ENCODE results near the gene SV2A. TPM values are rescaled to one million over a fixed set of nuclear protein-coding genes. Genes with fewer than 3 reads are reported as not detected.
"Not testable (repeated sequence)": the region's sequence is repeated elsewhere in the genome, so short reads cannot be mapped to it uniquely, and the experiment has no call there.

Gene SV2A
- total and polyA plus RNA-seq, 4 donors: 4.3 to 20.5 (median 14.9) TPM

DNA sequence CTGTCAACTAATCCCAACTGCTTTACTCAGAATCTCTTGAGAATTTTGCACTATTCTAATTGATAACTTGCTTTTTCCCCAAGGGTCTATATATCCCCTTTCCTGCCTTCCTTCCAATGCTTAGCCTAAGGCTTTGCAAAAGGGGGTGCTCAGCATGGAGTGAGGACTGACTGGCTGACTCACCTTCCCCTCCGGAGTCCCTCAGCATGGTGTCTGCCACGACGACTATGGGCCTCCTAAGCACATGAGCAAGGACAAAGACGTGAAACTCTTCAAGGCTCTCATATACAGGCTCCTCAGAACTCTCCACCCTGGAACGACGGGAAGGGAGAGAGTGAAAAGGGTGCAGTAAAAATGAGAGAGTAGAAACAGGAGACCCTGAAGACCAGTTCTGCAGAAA is 32.3 kb upstream of the SV2A start:
- Histone ChIP-seq H3K36me3 (ENCODE audit: control insufficient read depth in 1 of 2, insufficient read depth in 2 of 2, low read length in 1 of 2) (peaks cover 0 to 5% of the 10 kb centered on the region in 2 donors), H3K27me3 (ENCODE audit: control insufficient read depth in 1 of 2, insufficient read depth in 2 of 2, low read length in 1 of 2) (no peaks in the 10 kb centered on the region)
- 75 to 77% methylated on average over 6 of the region's 6 CpGs for WGBS, 2 donors

DNA sequence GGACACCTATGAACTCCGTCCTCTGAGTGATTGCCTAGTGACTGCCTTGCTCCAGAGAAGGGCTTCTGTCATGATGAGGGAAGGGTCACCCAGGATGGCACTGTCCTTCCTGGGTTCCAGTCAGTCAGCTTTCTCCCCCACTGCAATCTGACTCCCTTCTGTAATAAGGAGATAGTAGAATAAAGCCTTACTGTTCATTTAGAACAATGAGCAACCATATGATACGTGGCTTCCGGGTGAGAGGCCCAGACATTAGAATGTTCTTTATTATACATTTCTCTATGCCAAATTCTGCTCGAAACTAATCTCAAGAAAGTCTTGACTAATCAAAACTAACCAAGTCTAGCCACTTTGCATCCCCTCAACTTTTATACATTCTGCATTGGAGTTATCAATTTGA is 27.6 kb upstream of the SV2A start:
- ATAC-seq (ENCODE audit: low FRiP score) (no peak), DNase-seq (no peak)
- Histone ChIP-seq H3K4me3 (ENCODE audit: low read length in 2 of 2) (no peak overlapping the region), H3K27ac (ENCODE audit: low read depth in 1 of 2, low read length in 2 of 2) (no peak overlapping the region), H3K4me1 (ENCODE audit: control insufficient read depth in 1 of 2, insufficient read depth in 2 of 2, low read length in 2 of 2) (no peaks in the 10 kb centered on the region), H3K9me3 (ENCODE audit: control insufficient read depth, low read length) (no peaks in the 10 kb centered on the region), H3K27me3 (ENCODE audit: control insufficient read depth in 1 of 2, insufficient read depth in 2 of 2, low read length in 1 of 2) (no peaks in the 10 kb centered on the region), H3K36me3 (ENCODE audit: control insufficient read depth in 1 of 2, insufficient read depth in 2 of 2, low read length in 1 of 2) (peaks cover 0 to 5% of the 10 kb centered on the region in 2 donors)
- intact Hi-C loops (cut with DNase I): no loop called here
- WGBS, 2 donors: 91 to 94% methylated on average over 4 of the region's 4 CpGs

More for the DNA sequence above, 32.3 kb upstream of the SV2A start:
- intact Hi-C loops (cut with DNase I): no loop called here
- no peak overlapping the region for H3K27ac ChIP-seq (ENCODE audit: low read depth in 1 of 2, low read length in 2 of 2)
- DNase-seq (no peak), ATAC-seq (ENCODE audit: low FRiP score) (no peak)
- H3K4me3 ChIP-seq (ENCODE audit: low read length in 2 of 2): no peak overlapping the region
- no peaks in the 10 kb centered on the region for H3K4me1 ChIP-seq (ENCODE audit: control insufficient read depth in 1 of 2, insufficient read depth in 2 of 2, low read length in 2 of 2)
- no peaks in the 10 kb centered on the region for H3K9me3 ChIP-seq (ENCODE audit: control insufficient read depth, low read length)

DNA sequence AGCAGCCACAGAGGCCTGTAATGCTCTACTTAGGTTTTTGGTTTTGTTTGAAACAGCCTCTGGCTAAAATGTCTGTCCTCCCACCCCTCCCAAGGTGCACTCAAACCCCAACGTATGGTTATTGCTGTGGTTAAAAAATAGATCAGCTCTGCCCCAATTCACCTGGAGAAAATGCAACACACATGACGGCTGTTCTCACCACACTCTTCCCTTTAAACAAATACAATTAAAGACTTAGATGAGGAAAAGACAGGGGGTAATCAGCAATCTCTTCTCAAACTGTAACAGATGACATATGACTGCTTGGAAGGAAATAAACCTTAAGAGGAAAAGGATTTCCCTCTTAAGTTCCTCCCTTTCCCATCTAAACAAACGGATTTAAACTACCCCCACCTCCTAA is 25.2 kb upstream of the SV2A start:
- 46 to 59% methylated on average over 3 of the region's 3 CpGs for WGBS, 2 donors
- H3K4me3 ChIP-seq (ENCODE audit: low read length in 2 of 2): no peak overlapping the region
- intact Hi-C loops (cut with DNase I): no loop called here
- no peaks in the 10 kb centered on the region for H3K36me3 ChIP-seq (ENCODE audit: control insufficient read depth in 1 of 2, insufficient read depth in 2 of 2, low read length in 1 of 2)
- no peaks in the 10 kb centered on the region for H3K27me3 ChIP-seq (ENCODE audit: control insufficient read depth in 1 of 2, insufficient read depth in 2 of 2, low read length in 1 of 2)
- H3K4me1 ChIP-seq (ENCODE audit: control insufficient read depth in 1 of 2, insufficient read depth in 2 of 2, low read length in 2 of 2): peaks cover 0 to 2% of the 10 kb centered on the region in 2 donors
- DNase-seq: no peak
- no peak for ATAC-seq (ENCODE audit: low FRiP score)
- H3K9me3 ChIP-seq (ENCODE audit: control insufficient read depth, low read length): no peaks in the 10 kb centered on the region
- H3K27ac ChIP-seq (ENCODE audit: low read depth in 1 of 2, low read length in 2 of 2): no peak overlapping the region

DNA sequence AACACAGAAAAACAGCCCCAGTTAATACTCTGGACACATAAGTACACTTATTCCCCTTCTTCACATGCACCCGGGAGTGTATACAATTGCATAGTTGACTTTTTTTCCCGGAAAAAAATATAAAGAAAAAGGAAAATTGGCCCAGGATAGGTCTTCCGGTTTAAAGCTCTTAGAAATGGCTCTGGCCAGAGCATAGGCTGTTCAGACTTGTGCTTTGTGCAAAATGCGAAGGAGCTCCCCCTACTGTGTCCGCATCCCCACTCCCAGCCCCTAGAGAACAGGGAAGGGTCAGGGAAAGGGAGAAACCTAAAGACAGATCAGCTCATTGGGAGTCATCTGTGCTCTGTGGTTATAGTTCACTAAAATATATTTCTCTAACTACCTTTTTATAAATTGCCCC is 24.6 kb upstream of the SV2A start:
- no peak for ATAC-seq (ENCODE audit: low FRiP score)
- H3K4me3 ChIP-seq (ENCODE audit: low read length in 2 of 2): no peak overlapping the region

DNA sequence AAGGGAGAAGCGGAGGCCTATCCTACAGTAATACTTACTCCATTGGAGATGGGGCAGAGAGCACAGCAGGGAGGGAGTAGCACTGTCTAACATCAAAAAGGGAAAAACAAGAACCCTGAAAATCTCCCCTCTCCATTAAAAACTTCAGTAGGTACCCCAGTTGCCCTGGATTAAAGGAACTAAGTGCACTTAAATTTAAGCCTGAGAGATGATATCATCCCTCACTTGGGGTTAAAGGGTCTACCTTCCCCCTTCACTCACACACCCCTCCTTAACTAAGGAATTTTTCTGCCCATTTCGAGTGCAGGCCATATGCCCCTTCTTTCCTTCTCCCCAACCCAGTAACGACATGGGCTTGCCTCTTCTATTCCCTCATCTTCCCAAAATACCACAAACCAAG is 22.8 kb upstream of the SV2A start:
- no peaks in the 10 kb centered on the region for H3K27me3 ChIP-seq (ENCODE audit: control insufficient read depth in 1 of 2, insufficient read depth in 2 of 2, low read length in 1 of 2)
- intact Hi-C loops (cut with DNase I): no loop called here
- DNase-seq (no peak), ATAC-seq (ENCODE audit: low FRiP score) (no peak)
- 90 to 92% methylated on average over 3 of the region's 3 CpGs for WGBS, 2 donors
- no peak overlapping the region for H3K4me3 ChIP-seq (ENCODE audit: low read length in 2 of 2)
- H3K9me3 ChIP-seq (ENCODE audit: control insufficient read depth, low read length): no peaks in the 10 kb centered on the region
- H3K36me3 ChIP-seq (ENCODE audit: control insufficient read depth in 1 of 2, insufficient read depth in 2 of 2, low read length in 1 of 2): no peaks in the 10 kb centered on the region
- H3K27ac ChIP-seq (ENCODE audit: low read depth in 1 of 2, low read length in 2 of 2): no peak overlapping the region
- peaks cover 2% of the 10 kb centered on the region in 2 donors for H3K4me1 ChIP-seq (ENCODE audit: control insufficient read depth in 1 of 2, insufficient read depth in 2 of 2, low read length in 2 of 2)

More for the DNA sequence above, 24.6 kb upstream of the SV2A start:
- Histone ChIP-seq H3K36me3 (ENCODE audit: control insufficient read depth in 1 of 2, insufficient read depth in 2 of 2, low read length in 1 of 2) (no peaks in the 10 kb centered on the region), H3K9me3 (ENCODE audit: control insufficient read depth, low read length) (no peaks in the 10 kb centered on the region), H3K27me3 (ENCODE audit: control insufficient read depth in 1 of 2, insufficient read depth in 2 of 2, low read length in 1 of 2) (no peaks in the 10 kb centered on the region), H3K27ac (ENCODE audit: low read depth in 1 of 2, low read length in 2 of 2) (no peak overlapping the region), H3K4me1 (ENCODE audit: control insufficient read depth in 1 of 2, insufficient read depth in 2 of 2, low read length in 2 of 2) (peaks cover 0 to 2% of the 10 kb centered on the region in 2 donors)
- DNase-seq: no peak
- 10 to 15% methylated on average over 5 of the region's 5 CpGs for WGBS, 2 donors
- intact Hi-C loops (cut with DNase I): no loop called here

DNA sequence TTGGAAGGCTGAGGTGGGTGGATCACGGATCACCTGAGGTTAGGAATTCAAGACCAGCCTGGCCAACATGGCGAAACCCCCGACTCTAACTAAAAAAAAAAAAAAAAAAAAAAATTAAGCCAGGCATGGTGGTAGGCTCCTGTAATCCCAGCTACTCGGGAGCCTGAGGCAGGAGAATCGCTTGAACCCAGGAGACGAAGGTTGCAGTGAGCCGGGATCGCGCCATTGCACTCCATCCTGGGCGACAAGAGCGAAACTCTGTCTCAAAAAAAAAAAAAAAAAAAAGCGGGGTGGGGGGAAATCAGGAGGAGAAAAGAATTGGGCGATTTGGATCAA is 21.0 kb upstream of the SV2A start:
- intact Hi-C loops (cut with DNase I): loop anchor here in 1 of 2 donors (2.0 kb wide), 1 partner anchor 50 kb away; no protein-coding TSS in a partner anchor
- not testable (repeated sequence) for H3K4me1 ChIP-seq (ENCODE audit: control insufficient read depth in 1 of 2, insufficient read depth in 2 of 2, low read length in 2 of 2)
- WGBS, 2 donors: 15 to 18% methylated on average over 11 to 13 of the region's 13 CpGs

DNA sequence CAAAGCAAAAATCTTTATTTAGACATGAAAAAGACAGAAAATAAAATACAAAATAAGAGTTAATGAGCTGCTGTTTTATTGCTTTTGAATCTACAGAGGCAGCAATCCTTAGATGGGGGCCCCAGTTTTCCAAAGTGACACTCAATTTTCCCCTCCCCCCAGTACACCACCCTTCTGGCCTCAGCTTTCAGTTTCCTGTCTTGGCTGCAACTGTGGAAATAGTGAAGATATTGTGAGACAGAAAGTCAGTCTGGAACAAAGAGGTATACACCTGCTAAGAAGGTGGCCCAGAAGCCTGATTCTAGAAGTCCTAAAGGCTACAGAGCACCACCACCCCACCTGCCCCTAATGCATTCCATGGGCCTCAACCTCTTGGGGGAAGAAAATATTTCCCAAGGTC is 20.1 kb upstream of the SV2A start:
- Histone ChIP-seq H3K27ac (ENCODE audit: low read depth in 1 of 2, low read length in 2 of 2) (peak overlapping the region in 1 of 2 donors; percentile 52), H3K27me3 (ENCODE audit: control insufficient read depth in 1 of 2, insufficient read depth in 2 of 2, low read length in 1 of 2) (no peaks in the 10 kb centered on the region), H3K9me3 (ENCODE audit: control insufficient read depth, low read length) (no peaks in the 10 kb centered on the region), H3K4me3 (ENCODE audit: low read length in 2 of 2) (no peak overlapping the region), H3K36me3 (ENCODE audit: control insufficient read depth in 1 of 2, insufficient read depth in 2 of 2, low read length in 1 of 2) (no peaks in the 10 kb centered on the region), H3K4me1 (ENCODE audit: control insufficient read depth in 1 of 2, insufficient read depth in 2 of 2, low read length in 2 of 2) (peaks cover 2 to 7% of the 10 kb centered on the region in 2 donors)
- no peak for ATAC-seq (ENCODE audit: low FRiP score)
- intact Hi-C loops (cut with DNase I): loop anchor here in 1 of 2 donors (2.0 kb wide), 1 partner anchor 49 kb away; no protein-coding TSS in a partner anchor
- no peak for DNase-seq

More for the DNA sequence above, 21.0 kb upstream of the SV2A start:
- Histone ChIP-seq H3K4me3 (ENCODE audit: low read length in 2 of 2) (peak overlapping the region in 1 of 2 donors; percentile 0), H3K27ac (ENCODE audit: low read depth in 1 of 2, low read length in 2 of 2) (peak overlapping the region in 1 of 2 donors; percentile 77)
- H3K36me3 ChIP-seq (ENCODE audit: control insufficient read depth in 1 of 2, insufficient read depth in 2 of 2, low read length in 1 of 2); H3K9me3 ChIP-seq (ENCODE audit: control insufficient read depth, low read length); DNase-seq; H3K27me3 ChIP-seq (ENCODE audit: control insufficient read depth in 1 of 2, insufficient read depth in 2 of 2, low read length in 1 of 2): not testable (repeated sequence)
- ATAC-seq (ENCODE audit: low FRiP score): peak; percentile 30

DNA sequence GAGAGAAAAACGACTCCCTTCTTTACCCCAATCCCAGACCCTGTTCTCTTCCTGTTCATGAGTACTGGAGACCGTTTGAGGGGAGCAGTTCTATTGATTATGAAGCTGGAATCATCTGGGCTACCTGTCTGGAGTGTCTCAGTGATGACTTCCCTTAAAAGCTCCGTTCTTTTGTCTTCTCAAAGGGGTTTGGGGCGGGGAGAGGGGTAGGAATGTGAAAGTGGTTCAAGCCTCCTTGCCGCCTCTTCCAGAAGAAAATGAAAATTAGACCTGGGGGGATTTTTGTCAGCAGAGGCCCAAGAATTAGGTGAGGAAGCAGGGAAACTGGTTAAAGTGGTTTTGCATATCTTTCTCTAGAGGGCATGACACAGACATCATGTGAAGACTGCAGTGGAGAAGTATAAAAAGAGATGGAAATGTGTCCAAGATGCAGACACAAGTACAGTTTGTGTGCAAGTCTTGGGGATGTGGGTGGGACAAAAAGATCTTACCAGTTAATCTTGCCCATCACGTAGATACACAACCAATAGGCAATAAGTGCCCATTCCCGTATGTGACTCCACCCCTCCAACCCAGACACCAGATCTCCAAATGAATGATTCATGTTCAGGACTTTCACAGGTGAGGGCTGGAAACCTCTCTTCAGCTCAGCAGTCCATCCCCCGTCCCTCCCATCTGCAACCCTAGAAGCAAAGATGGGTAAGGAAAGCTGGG is 19.5 kb upstream of the SV2A start:
- peak; percentile 6 for ATAC-seq (ENCODE audit: low FRiP score)
- H3K4me3 ChIP-seq (ENCODE audit: low read length in 2 of 2): peak overlapping the region; percentile 62 to 83
- H3K9me3 ChIP-seq (ENCODE audit: control insufficient read depth, low read length): no peaks in the 10 kb centered on the region
- intact Hi-C loops (cut with DNase I): no loop called here
- WGBS, 2 donors: 4 to 5% methylated on average over 8 of the region's 8 CpGs
- H3K36me3 ChIP-seq (ENCODE audit: control insufficient read depth in 1 of 2, insufficient read depth in 2 of 2, low read length in 1 of 2): no peaks in the 10 kb centered on the region
- H3K4me1 ChIP-seq (ENCODE audit: control insufficient read depth in 1 of 2, insufficient read depth in 2 of 2, low read length in 2 of 2): peaks cover 2 to 7% of the 10 kb centered on the region in 2 donors
- H3K27ac ChIP-seq (ENCODE audit: low read depth in 1 of 2, low read length in 2 of 2): peak overlapping the region; percentile 35 to 78
- H3K27me3 ChIP-seq (ENCODE audit: control insufficient read depth in 1 of 2, insufficient read depth in 2 of 2, low read length in 1 of 2): no peaks in the 10 kb centered on the region
- no peak for DNase-seq

Measured in aorta (tissue), 5 donors.